HG02981 (cell line): ENCODE measurements around the gene VWA8.
"Not testable (repeated sequence)": the region's sequence is repeated elsewhere in the genome, so short reads cannot be mapped to it uniquely, and the experiment has no call there.

Experiments used
- ATAC-seq: cut with Tn5 transposase; IDR thresholded peaks from one replicate; pipeline ENCODE4 v1.9.1; 2021; ENCODE audit warnings: mild to moderate bottlenecking, moderate library complexity; ENCODE audit not compliant: unreplicated experiment

VWA8 gene

DNA sequence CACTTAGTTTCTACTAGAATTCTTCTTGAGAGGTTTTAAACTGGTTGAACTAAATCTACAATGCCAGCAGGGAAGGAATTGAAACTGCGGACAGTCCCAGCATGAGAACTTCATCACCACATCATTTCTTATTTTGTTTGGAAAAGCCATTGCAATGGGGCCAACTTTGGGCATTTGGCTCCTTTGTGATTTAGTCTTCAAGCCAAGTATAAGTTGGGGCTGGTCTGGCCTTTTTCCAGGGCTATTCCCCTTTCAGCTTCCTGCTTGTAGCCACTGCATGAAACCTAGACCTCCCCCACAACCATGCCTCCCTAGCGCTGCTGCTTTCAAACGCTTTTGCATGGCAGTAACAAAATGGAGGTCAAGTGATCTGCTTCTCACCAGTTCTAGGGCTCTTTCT is 361.3 kb downstream of the VWA8 start:
- ATAC-seq: no peak

DNA sequence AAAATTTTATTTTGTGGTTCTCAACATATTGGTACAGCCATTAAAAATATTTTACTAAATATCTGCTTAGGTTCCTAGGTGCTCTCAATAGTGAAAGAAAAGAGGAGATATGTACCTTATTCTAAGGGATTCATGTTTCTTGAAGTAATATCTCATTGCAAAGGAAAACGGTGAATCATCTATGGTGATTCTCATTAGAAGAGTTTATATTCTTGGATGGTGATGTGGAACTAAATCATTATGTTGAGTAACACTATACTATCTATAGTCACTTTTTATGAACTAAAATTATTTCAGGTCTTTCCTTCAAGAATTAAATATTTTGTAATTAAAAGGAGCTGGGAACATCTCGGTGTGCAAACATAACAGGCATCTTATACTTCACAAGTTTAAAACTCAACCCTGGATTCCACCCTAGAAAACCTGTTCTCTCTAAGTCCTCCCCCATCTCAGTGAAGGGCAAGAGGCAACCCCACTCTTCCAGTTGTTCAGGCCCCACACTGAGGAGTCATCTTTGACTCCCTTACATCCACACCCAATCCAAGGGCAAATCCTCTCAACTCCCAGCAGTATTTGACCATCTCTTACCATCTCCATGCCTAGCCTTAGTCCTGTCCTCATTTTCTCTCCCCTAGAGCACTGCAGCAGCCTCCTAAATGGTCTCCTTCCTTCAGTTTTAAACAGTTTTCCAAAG is 363.4 kb downstream of the VWA8 start:
- ATAC-seq: no peak

DNA sequence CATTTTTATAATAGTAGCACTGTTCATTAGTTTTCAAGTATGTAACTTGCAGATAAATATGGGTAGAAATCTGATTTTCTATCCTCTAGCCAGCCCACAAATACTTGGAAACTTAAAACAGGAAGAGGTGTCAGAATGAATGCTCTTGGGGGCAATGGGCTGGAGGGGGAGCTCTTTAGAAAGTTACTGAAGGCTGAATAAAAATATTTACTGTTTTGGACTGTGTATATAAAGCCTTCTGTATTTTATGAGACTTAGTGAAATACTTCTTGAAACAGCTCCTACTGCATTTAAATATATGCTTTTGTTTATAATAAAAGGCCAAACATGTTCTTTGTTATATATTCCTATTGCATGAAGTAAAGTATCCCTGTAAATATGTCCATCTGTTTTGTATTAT is 364.7 kb downstream of the VWA8 start:
- ATAC-seq: no peak

DNA sequence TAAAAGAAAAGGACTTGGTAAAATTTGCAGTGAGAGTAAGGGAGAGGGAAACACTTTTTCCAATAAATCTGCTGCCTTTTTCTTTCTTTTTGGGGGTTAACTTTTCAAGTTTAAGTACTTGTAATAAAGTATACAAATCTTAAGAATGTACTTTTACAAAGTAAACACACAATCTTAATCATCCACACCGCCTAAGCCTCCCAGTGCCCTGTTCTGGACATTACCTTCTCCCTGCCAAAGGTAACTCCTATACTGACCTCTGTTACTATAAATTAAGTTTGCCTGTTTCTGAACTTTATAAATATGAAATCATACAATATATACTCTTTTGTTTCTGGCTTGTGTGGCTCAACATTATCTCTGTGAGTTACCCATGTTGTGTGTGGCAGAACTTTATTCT is 365.6 kb downstream of the VWA8 start:
- ATAC-seq: no peak

DNA sequence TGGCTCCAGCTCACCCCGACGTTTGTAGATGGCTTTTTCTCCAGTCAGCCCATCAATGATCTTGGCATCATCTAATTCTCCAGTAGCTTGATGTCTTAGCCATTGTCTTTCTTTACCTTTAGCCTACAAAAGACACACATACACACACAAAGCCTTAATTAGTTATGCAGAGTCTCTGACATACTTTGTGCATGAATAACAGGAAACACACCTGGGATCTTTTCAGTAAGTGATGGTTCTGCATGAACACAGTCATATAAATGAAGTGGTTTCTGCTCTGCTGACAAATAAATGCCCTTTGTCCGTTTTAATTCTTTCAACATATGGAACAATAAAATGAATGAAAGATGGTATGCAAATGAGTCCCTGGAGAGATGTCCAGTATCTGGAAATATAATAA is 370.3 kb downstream of the VWA8 start:
- ATAC-seq: no peak

DNA sequence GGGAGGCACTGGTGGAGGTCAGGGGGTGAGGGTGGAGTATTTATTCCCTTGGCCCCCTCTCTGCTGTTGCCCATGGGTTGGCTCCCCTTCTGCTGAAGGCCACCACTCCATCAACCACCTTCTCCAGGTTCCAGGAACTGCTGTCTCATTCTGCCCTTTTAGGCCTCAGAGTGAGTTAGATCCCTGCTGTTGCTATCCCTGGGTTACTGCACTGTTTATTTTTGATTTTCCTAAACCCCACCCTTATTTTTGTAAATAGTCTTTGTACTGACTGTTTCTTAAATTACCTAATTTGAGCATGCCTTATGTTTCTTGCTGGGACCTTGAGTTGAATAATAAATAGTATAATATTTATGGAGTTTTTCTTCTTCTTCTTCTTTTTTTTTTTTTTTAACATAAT is 370.8 kb downstream of the VWA8 start:
- no peak for ATAC-seq

DNA sequence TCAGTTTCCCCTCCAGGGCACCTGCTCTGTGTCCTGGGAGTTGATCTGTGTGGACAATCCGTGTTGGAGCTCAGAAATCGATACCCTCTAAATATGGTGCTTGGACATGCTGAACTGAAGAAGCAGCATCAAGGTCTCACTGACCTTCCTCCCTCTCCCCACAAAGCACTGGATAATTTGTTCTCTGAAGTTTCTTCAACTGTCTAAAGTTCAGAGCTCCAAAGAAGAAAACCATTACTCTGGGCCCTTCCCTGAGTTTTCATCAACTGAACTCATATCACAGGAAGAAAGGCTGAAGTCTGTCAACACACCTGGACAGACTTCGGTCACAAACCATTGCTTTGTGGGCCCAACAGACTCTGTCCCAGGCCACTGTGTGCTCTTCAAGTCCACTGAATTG is 371.5 kb downstream of the VWA8 start:
- no peak for ATAC-seq

DNA sequence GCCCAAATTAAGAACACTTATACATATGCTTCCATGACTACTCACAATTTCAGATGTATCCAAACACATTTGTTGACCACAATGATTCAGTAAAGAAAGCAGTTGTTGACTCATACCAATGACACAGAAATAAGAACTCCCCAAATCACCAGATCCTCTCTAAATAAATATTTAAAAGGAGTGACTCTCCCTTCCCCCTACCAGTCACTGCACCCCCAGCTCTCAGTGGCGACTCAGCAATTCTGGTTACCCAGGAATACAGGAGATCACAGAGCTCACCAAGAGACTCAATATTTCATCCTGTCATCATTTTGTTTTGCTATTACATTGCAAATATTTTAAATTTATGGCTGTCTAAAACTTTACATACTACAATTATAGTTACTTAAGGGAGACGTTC is 372.0 kb downstream of the VWA8 start:
- ATAC-seq: no peak

DNA sequence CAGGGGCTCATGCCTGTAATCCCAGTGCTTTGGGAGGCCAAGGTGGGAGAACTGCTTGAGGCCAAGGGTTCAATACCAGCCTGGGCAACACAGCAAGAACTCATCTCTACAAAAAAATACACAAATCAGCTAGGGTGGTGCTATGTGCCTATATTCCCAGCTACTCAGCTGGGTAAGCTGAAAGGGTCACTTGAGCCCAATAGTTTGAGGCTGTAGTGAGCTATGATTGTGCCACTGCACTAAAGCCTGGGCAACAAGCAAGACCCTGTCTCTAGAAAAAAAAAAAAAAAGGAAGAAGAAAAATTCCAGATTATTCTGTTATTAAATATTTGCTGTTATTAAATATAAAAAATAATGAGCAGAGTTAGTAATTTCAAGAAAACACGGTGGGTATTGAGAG is 372.5 kb downstream of the VWA8 start:
- no peak for ATAC-seq

DNA sequence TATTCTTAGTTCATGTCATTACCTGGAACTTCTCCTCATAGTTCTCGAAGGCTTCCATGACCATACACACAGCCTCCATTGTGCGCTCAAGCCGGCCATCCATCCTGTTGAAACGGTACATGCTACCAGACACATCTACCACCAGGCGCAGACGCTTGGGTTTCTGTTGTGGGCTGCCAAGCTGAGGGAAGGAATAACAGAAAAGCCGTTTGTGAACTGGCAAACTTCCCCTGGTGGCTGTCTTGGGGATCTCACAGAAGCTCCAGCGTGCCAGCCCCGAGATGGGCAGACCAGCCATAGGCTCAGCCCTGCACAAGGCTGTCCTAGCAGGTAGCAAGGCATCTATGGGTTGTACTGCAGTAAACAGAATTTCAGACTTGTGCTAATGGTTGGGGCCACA is 373.4 kb downstream of the VWA8 start:
- ATAC-seq: no peak

DNA sequence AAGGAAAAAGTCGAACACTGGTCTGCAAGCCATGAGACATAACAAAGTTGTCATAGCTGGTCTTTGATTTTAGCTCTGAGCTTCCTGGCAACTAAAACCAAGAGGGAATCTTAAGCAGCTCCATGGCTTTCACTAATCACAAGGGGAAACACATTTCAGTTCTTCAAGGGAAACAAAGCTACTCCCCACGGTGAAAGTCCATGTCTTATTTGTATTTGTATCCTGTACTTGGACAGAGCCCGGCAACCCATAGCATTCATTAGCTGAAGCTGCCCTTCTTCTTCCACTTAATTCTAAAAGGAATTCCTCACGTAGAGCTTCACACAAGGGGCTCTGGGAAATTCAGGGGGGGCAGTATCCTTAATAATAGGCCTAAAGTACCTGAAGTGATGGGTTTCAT is 374.7 kb downstream of the VWA8 start:
- no peak for ATAC-seq

DNA sequence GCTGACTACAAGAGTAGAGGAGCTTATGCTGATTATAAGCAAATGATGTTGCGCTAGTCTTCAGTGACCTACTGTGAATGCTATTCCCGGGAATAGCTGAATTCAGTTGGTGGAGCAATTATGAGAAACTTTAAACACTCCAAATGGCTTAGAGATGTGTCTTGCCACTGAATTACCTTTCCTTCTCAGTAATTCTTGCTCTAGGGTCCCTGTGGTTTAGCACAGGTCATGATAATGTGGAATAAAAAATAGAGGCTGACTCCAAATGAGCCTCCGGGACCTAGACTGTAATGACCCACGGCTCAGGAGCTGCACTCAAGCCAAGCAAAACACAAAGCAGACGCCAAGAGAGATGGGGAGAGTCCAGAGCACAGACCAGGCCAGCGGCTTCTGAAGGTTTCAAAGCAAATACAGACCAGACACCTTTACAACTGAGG is 378.9 kb downstream of the VWA8 start:
- no peak for ATAC-seq

DNA sequence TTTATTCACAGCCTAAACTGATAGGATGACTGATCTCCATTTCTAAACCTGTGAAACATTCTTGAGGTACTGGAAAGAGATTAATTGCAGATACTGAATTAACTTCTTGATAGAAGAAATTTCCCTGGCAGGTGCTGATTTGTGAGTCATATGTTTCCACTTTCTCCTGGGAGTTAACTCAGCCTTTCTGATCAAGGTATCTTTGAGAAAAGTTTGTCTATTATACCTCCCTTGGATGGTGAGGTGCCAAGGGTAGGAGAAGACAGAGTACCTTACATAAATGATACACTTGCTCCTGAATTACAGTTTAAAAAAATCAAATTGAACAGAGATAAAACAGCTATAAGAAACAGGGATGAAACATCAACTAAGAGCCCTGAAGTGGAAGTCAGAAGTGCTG is 380.6 kb downstream of the VWA8 start:
- ATAC-seq: no peak

DNA sequence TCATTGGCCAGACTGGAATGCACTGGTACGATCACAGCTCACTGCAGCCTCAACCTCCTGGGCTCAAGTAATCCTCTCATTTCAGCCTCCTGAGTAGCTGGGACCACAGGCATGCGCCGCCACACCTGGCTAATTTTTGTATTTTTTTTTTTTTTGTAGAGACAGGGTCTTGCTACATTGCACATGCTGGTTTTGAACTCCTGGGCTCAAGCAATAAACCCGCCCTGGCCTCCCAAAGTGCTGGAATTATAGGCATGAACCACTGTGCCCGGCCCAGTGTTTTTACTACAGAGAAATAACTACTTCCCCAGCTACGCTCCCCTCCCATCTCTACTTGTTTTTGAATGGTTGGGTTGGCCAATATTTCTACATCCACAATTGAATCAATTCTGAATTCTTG is 381.0 kb downstream of the VWA8 start:
- no peak for ATAC-seq

DNA sequence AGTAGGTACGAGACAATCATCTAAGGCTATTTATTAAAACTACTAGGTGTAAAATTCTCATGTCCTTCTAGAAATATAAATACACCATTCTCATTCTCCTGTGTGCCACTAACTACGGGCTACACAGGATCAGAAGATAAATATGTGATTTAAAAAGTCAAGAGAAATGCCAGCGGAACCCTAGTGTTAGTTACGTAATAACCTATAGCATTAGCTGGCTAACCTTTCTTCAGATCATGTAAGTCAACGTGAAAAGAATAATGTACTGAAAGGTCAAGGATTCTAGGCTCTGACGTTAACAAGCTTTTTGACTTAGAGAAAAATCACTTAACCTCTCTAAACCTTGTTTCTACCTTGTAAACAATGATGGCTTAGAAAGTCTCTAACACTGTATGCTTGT is 381.7 kb downstream of the VWA8 start:
- ATAC-seq: no peak

DNA sequence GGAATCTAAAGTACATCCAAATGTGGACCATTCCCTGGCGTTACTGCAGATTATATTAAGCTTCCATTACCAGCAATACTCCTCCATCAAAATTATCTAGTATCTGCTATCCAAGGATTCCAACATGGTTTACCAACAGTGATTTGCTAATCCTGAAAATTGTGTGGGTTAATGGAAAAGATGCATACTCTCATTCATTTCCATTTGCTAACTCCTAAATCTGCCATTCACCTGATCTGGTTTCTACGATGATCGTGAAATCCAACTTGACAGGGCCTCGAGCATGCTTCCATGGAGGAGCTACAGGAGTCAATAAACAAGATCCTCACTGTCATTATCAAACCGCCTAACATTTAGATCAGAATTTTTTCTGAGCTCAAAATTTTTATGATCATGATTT is 382.5 kb downstream of the VWA8 start:
- ATAC-seq: no peak

DNA sequence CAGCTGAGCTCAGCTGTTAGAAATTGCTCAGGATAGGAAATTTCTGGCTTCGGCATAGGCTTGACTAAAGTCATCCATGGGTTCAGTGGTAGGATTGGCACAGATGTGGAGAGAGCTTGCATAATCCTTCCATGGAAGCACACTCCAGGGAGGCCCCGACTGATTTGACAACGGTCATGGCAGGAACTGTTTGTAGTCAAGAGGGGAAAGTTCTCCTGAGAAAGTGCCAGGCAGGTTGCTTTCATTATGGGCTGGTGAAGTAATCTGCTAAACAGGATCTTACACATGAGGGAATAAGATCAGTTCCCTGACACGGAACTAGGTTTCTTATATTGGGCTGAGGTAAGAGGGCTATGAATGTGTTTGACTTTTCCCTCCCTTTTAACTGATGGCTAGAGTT is 383.5 kb downstream of the VWA8 start:
- no peak for ATAC-seq

DNA sequence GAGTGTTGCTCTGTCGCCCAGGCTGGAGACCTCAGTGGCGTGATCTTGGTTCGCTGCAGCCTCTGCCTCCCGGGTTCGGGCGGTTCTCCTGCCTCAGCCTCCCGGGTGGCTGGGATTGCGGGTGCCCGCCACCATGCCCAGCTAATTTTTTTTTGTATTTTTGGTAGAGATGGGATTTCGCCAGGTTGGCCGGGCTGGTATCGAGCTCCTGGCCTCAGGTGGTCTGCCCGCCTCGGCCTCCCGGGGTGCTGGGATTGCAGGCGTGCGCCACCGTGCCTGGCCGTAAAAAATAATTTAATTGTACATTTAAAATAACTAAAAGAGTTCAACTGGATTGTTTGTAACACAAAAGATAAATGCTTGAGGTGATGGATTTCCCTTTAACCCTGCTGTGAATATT is 387.3 kb downstream of the VWA8 start:
- ATAC-seq: not testable (repeated sequence)

DNA sequence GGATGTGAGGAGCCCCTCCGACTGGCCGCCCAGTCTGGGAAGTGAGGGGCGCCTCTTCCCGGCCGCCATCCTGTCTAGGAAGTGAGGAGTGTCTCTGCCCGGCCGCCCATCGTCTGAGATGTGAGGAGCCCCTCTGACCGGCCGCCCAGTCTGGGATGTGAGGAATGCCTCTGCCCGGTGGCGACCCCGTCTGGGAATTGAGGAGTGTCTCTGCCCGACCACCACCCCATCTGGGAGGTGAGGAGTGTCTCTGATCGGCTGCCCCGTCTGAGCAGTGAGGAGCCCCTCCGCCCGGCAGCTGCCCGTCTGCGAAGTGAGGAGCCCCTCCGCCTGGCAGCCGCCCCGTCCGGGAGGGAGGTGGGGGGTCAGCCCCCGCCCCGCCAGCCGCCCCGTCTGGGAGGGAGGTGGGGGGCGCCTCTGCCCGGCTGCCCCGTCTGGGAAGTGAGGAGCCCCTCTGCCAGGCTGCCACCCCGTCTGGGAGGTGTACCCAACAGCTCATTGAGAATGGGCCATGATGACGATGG is 389.0 kb downstream of the VWA8 start:
- not testable (repeated sequence) for ATAC-seq

DNA sequence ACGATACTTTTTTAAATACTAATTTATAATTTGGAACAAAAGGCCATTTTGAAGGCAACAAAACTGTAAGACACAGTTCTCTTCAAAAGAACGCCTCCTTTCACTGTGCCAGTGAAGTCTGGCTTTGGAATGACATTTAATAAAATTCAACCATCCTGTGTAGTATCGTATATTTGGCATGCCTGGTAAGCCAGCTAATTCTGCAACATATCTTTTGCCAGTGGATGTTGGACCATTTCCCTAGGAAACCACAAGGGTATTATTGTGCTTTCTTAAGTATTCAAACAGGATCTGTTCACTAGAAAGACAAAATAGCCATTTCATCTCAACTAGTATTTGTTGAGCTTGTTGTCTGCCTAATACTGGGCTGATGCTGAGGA is 391.9 kb downstream of the VWA8 start:
- ATAC-seq: no peak

DNA sequence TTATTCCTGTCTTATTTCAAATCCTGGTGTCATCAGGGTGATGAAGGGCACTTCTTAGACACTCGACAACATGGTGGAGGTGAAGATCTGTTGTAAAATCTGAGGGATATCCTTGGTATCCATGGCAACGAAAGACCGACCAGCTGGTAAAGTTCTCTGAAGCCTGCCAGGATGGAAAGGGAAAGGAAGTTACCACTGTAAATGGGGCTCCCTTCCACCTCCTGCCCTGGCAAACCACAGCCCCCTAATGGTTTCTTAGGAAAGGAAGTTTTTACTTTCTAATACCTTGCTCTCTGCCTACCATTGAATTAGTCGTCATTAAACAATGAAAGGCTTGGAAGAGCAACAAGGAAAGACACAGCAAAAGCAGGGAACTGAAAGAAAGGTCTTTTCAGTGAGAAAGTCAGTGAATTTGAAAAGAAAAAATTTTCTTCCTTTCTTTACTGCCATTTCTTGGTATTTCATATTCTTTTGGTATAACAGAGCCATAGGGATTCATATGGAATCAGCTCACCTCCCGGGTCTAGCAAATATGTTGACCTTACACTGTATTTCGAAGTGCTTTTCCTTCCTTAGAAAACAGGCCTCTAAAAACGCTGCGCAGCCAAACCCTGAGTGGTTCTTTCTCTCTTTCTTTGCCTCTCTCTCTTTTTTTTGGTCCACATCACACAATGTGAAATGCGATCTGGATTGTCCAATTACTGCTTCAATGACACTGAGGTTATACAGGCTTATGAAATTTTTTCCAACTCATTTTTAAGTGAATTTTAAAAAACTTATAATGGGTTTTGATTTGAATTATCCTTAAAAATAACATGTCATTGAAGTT is 392.6 kb downstream of the VWA8 start:
- no peak for ATAC-seq

DNA sequence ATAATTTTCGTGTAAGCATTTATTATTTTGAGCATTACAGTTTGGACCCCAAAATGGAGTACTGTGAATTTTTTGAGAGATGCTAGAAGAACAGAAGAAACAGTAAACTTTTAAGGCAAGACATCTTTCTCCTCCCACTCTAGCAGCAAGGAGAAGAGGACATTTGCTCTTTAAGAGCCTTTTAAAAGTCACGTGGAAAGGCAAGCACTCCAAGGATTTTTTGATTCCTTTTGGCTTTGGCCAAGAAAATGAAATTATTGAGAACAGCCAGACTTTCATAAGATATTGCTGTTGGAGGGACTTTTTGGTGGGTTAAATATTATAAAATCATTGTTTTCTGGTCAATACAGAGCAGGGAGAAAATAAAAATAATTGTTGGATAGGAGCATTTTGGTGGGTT is 393.5 kb downstream of the VWA8 start:
- no peak for ATAC-seq
